GM21526 (cell line): Measurements from ENCODE around the gene TEX2.

ENCODE experiments used
- ATAC-seq: cut with Tn5 transposase; IDR thresholded peaks from one replicate; pipeline ENCODE4 v1.9.1; 2021; ENCODE audit warnings: moderate library complexity; ENCODE audit not compliant: unreplicated experiment, low FRiP score

The TEX2 gene

DNA sequence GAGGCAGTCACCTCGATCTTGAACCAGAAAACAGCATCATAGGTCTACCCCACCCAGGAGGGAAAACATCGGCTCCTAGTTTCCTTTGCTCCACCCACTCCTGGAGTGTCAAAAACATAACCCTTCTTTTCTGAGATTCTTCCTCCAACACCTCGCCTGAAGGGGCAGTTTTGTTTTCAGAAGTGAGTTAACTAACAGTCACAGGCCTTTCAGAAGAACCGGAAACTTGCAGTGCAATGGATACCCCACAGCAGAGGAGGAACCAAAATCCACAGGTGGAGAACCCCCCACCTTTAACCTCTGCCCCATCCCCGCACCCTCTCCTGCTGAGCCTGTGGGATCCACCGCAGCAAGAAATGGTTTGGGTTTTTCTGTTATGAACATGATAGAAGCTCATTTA is 7.8 kb upstream of the TEX2 start:
- ATAC-seq: no peak

DNA sequence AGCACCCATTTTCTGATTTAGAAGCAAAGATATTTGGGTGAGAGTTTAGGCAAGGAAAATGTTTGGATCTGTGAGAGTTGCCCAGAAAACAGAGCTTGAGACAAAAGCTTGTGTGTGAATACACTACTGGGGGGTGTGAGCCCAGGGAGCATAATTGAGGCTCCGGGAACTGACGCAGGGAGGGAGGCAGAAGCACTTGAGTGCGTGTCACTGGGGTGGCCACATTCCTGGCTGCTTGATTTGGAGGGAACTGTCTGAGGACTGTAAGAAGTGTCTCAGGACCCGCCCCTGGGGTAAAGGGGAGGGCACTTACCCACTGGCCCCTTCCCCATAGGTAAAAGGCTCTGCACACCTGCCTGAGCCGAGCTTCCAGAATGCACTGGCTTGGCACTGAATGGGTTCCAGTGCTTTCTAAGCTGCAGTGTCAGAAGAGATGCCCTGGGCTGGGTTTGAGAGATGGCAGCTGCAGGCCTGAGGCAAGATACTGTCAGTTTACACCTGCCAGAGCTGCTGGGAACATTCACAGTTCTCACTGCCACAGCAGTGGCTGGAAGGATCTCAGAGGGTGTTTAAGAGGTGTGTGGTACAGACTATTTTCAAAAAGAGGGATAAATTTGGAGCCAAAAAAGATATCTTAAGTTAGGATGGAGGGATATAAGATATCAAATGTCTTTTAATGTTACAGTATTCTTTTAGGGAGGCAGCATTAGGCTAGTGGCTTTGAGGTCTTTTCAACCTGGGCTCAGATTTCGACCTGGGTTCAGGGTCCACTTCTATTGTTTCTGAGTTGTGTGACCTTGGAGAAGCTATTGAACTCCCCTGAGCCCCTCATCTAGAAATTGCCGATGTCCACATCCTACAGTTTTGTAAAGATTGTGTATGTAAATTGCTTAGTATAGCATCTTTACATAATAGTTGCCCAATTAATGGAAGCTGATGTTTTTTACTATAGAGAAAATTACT is 6.9 kb upstream of the TEX2 start:
- ATAC-seq: no peak

DNA sequence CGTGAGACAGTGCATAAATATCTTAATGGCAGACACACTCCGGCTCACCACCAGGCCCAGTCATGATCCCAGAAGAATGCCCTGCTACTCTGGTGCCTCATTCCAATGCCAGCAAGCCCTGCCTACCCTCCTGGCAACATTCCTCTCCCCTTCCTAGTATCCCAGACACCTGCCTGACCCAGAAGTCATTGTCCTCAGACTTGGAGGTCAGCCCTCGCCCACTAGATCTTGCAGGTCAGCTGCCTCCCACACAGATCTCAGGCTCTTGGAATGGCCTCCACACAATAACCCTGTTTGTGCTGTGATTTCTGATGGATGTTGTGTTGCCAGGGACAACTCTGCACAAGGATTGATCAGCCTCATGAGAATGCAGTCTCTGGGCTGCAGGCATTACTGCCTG is 1.8 kb upstream of the TEX2 start:
- no peak for ATAC-seq

DNA sequence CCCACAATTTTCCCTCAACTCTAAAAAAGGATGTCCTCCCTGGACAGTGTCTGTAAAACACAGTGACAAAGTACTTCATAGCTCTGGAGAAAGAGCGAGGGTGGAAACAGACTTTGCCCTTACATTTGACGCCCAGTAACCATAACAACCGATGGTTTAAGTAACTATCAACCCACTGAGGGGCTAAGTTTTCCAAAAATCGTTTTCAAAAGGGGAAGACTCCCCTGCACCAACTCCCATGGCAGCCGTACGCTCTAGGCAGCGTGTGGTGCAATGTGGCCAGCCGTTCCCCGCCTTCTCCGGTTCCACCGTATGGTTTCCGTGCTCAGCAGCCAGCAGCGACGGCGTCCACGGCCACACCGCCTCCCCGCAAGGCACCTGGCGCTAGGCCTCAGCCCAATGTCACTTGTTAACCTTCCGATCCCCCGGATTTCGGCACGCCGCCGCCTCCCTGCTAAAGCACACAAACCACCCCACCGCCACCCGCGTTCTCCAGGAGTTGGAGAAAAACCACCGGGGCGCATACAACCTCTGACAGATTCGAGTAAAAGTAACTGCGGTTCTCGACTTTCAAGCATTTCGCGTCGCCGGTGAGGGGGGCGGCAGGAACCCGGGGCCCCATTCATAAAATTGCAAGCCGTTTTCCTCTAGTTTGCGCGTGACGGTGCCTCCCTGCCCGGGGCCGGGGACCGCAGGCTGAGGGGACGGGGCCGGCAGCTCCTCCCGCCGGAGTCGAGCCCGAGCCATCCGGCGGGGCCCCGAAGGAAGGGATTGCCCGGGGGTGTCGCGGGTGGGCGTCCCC is 661 bp downstream of the TEX2 start:
- peak; percentile 20 for ATAC-seq

DNA sequence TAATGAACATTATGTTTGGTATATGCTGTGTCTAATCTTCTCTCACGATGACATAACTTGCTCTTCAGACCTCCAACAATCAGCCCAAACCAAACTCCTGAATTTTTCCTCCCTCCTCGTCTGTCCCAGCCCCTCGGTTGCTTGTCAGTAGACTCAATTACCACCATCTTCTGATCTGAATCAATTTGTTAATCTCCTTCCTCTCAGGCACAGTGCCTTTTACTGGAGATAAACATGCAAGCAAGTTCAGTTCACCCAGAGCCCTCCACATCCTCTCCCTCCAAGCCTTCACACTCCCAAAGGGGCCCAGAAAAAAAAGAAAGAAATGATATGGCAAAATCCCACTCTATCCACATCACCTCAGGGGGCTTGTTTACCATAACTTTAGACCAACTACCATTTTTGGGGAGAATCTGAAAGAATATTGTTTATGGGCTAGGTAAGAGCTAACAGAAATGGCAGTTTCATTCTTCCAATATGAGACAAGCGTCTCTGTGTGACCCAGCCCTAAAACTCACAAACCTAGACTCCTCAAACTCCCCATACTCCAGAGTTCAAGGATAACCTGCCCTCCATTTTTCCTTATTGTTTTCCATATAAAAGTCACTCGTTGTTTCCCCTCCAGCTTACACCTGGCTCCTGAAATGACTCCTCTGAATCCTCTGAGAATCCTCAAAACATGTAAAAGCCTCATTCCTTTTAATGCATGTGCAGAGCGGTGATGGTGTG is 1.5 kb downstream of the TEX2 start:
- ATAC-seq: no peak

DNA sequence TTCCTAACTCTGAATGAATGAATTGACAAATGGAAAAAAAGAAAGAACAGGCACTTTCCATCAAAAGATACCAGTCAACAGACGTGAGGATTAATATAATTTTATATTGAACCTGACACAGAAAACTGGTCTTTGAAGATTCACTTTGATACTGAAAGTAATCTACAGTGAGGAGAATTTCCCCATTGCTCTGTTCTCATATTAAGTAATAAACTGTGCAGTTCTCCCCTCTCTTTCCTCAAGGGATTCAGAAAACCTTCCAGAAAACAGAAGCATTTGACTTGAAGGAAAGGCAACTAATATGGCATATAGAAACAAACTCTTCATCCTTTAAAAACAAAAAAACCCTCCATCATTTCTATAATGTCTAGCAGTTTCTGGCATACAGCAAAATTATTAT is 2.2 kb downstream of the TEX2 start:
- ATAC-seq: no peak

DNA sequence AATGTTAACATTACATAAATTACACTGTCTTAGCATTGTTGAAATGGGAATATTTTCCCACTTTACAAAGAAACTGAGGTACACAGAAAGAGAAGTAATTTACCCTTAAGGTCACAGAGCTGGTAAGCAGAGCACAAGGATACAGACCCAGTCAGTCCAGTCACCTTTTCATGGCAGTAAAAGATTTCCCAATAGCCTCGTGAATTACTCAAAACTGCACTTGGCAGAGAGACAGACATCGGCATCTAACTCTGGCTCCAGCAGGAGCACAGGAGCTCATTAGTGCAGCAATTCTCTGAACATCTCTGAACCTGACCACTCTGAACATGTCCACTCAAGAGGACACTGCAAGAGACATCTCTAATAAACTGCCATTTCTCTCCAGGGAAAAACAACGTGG is 3.1 kb downstream of the TEX2 start:
- ATAC-seq: no peak

DNA sequence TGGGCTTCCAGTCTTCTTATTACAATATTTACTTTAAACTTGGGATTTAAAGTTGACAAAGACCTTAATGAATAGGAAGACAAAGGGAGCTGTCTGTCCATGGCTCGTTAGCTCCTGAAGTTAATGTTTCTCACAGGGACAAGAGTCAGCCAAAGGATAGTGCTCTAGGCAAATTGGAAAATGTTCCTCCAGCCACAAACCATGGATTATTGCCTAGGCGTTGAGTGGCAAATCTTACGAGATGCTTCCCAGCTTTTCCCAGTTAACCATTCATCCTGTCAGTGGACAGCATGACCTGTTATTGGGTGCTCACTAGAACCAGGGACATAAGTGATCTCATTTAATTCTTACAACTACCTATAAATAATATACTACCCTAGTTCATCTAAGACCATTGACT is 3.6 kb downstream of the TEX2 start:
- ATAC-seq: no peak

DNA sequence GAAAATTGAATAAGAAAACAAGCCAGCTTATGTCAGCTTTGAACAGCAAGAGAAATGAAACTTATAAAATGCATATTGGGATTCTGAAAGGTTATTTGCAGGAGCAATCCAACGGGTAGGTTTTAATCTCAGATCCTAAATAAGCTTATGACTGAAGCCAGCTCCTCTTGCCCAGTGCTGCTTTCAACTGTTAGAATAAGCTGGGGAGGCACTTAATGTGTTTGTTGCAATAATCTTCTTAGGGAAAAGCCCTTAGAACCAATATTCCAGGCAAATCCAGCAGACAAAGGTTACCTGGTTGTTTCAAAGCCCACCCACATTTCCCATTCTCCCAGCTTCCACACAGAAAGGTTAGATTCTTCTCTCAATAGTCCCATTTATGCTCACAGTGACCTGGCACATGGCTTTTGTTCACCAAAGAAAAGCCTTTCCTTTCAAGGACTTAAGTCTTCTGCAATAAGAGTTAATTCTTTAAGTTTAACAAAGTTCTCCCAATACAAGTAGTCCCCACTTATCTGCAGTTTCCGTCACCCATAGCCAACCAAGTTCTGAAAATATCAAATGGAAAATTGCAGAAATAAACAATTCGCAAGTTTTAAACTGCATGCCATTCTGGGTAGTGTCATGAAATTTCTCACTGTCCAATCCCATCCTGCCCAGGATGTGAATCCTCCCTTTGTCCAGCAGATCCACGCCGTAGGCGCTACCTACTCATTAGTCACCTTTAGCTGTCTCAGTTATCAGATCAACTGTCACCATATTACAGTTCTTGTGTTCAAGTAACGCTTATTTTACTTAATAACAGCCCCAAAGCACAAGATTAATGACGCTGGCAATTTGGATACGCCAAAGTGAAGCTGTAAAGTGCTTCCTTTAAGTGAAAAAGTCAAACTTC is 5.9 kb downstream of the TEX2 start:
- no peak for ATAC-seq

DNA sequence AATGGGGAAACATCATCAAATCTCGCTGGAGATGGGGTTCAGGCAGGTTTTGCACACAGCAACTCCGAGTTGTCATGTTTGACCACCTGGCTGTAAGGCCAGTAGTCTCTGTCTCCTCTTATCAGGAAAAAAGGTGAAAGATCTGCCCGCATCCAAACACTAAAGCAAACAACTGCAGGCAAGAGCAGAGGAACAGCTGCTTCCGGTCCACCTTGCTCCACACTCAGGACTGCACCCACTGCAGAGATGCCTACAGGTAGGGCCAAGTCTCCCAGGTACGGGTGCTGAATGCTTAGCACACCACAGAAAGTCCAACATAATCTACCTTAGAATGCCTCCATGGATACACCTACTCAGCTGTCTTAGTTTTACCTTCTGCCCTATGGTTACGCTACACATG is 7.3 kb downstream of the TEX2 start:
- ATAC-seq: no peak

DNA sequence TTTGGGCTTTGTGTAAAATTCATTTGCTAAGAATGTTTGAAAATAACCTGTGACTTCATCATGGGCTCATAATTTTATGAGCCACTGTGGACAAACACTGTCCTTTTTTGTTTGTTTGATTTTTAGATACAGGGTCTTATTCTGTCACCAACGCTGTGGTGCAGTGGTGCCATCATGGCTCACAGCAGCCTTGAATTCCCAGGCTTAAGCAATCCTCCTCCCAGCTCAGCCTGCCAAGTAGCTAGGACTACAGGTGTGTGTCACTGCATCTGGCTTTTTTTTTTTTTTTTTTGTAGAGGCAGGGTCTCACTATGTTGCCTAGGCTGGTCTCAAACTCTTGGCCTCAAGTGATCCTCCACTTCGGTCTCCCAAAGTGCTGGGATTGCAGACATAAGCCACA is 8.3 kb downstream of the TEX2 start:
- no peak for ATAC-seq

DNA sequence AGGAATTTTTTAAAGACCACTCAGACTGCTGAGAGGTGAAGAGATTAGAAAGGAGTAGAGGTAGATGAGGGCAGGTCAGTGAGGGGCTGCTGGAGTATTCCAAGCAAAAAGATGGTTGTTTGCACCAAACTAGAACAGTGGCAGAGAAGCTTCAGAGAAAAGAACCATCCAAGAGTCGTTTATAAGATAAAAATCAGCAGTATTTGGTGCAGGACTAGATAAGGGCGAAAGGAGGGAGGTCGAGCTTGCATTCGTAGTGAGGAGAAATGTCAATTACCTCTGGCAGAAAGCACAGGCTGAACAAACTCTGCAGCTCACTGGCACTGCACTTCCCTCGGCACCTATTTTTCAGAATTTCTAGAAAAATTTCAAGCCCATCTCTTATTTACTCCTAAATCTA is 9.6 kb downstream of the TEX2 start:
- ATAC-seq: no peak

DNA sequence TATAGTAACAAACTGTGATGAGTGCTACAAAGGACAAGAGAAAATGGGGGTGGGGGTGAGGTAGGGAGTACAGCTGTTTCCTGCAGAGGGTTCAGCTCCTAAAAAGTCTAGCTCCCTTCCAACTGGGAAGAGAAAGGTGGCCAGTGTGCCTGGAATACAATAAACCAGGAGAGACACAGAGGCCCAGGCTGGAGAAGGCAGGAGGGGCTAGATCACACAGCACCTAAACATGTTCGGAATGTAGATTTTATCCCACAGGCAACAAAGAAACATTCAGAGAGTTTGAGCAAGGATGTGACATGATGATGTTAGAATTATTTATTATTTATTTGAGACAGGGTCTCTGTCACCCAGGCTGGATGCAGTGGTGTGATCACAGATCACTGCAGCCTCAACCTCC is 10.2 kb downstream of the TEX2 start:
- no peak for ATAC-seq

DNA sequence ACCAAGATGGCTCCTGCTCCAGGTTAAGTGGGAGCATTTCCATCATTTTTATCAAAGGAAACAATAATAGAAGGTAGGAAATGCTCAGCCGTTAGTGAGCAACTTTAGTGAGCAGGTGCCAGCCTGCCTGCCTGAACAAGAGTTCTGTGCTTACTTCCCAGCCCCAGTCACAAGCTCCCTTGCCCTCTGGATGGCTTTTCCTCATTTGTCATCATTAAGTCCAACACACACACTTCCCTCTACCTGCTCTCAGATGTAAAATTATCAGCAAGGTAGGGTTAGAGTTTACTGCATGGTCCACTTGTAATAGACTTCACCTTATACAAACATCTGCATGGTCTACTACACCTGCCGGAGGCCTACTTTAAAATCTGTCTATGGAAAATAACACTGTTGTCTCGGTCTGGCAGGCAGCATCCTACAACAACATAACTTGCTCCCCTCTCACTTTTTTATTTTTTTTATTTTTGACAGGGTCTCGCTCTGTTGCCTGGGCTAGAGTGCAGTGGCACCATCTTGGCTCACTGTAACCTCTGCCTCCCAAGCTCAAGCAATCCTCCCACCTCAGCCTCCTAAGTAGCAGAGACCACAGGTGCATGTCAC is 12.7 kb downstream of the TEX2 start:
- no peak for ATAC-seq

DNA sequence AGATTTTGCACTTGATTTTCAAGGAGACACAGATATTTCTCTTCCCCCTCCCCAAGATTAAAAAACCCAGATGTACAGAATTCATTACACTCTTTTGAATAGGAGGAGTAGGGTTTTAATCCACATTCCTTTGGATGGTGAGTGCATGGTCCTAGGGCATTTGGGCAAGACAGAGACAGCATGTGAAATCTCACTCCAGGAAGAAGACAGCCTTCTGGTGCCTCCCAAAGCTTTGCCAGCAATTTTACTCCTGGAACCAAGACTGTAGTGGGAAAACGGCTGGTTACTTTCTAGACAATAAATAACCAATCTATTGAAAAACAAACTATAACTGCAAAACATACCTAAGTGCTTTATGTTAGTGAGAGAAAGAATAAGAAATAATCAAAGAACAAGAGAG is 15.2 kb downstream of the TEX2 start:
- no peak for ATAC-seq

DNA sequence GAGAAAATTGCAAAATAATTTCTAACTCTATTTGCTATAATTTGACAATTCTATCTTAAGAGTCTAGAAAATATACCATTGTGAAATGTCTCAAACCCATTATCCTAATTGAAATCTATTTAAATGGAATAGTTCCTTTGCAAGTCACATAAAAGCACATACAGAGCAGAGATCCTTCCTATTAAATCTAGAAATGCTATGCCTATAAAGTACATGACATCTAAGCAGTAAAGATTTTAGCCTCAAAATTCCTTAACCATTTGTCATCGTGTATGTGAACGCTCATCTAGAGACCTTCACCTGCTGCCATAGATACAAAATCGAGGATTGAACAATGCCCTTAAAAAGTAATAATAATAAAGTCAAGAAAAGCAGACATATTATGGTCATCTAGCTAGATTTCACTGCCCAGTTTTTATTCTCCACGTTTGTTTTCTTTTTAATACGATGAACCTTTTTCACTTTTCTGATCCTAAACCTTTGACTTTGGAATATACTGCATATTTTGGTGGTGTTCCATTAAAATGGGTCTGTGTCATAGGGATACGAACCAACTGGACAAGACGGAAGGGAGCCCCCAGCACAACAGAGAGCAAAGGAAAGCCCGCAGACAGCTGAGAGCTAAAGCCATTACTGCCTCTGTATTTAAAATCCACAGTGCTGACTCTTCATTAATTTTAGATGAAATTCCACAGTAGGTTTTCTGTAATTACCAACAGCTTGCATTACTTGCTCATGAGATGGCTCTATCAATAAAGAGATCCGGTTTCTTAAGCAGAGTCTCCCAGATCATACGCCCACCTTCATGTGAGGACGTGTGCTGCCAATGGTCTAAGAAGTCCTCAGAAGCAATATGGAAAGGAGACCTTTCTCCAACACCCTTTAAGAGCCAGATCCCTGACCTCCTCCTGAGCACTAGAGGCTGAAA is 17.6 kb downstream of the TEX2 start:
- no peak for ATAC-seq

DNA sequence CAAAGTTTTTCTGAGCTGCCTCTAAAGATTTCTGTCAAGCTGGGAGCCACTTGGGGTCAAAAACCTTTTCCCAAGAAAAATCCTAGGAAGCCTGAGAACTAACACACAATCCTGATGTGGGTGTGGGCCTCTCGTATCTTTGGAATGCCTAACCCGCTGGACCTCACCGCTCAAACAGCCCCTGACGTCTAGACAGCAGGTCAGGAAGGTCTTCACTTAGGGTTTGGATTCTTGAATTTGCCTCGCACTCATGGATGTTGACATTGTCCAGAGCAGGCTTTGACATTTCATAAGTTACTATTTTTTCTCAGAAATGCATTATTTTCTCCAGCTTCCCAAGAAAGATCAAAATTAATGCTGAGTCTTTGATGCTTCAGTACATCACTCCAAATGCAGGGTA is 18.9 kb downstream of the TEX2 start:
- ATAC-seq: no peak

DNA sequence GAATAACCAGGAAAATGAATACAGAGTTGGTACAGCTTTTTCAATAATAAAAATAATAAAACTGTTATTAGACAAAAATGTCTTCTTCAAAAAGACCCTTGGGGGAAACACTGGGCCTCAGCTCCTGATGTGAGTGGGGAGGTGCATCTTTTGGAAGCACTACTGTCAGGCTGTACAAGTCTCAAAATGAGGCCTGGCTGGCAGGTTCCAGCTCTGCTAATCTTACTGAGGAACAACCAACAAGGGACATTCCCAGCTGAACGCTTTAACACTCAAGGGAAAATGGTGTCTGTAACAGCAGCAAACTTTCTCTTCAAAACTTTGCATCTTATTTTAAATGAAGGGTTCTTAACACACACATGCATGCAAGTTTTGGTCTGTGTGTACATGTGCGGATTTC is 19.7 kb downstream of the TEX2 start:
- no peak for ATAC-seq

DNA sequence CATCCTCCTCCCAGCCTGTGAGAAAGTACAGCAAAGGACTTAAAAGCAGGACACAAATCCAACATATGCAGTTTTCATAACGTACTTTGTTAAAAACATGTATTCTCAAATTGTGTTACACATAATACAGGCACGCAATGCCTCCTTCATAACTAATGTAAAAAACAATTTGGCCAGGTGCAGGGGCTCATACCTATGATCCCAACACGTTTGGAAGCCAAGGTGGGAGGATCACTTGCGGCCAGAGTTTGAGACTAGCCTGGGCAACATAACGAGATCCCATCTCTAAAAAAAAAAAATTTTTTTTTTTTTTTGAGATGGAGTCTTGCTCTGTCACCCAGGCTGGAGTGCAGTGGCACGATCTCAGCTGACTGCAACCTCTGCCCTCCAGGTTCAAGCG is 20.4 kb downstream of the TEX2 start:
- ATAC-seq: no peak
